ENCODE measurements around the gene SLC13A1. TPM values are rescaled to one million over a fixed set of nuclear protein-coding genes. Genes with fewer than 3 reads are reported as not detected.

The SLC13A1 gene
- polyA plus RNA-seq, 3 donors = not detected

DNA sequence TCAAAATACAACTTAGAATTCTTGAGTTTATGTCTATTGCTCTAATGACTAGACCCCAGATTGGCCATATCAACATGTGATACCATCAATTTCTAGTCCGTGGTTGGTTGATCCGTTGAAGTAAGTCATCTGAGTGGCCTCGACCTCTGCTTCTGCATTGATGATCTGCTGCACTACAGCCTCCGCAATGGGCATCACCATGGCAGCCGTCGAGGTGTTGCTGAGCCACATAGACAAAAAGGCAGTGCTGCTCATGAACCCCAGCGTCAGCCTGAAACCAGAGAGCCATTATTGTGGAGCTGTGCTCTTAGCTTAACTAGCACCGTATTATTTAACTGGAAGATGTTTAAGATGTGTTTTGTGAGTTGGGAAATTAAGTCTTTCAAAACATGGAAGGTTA lies 30.7 kb downstream of the SLC13A1 start:
- H3K27ac ChIP-seq (ENCODE audit: low read depth in 1 of 2, low read length in 2 of 2) = no peak overlapping the region
- H3K36me3 ChIP-seq (replicated peaks in 1 of 2; ENCODE audit: control insufficient read depth in 1 of 2, insufficient read depth in 2 of 2, low read length in 2 of 2) = no peaks in the 10 kb centered on the region
- no peaks in the 10 kb centered on the region for H4K20me1 ChIP-seq (ENCODE audit: insufficient read depth, low read length)
- H3K9me3 Mint-ChIP-seq = peaks cover 0 to 3% (median 0%) of the 10 kb centered on the region in 7 donors
- peak overlapping the region in 1 of 7 donors; percentile 69 for H3K27ac Mint-ChIP-seq
- H3K79me2 ChIP-seq (ENCODE audit: insufficient read depth, low read length) = no peaks in the 10 kb centered on the region
- WGBS (ENCODE audit: insufficient coverage) = 86% methylated on average over 8 of the region's 8 CpGs
- no peak overlapping the region for H3K4me2 ChIP-seq (replicated peaks; ENCODE audit: extremely low read depth, low read length, poor library complexity, severe bottlenecking)
- no peaks in the 10 kb centered on the region for H3K4me1 Mint-ChIP-seq
- H3K4me3 ChIP-seq (replicated peaks in 1 of 3; ENCODE audit: low read depth in 2 of 3, low read length in 3 of 3) = no peak overlapping the region
- TF ChIP-seq, protein P1, sequence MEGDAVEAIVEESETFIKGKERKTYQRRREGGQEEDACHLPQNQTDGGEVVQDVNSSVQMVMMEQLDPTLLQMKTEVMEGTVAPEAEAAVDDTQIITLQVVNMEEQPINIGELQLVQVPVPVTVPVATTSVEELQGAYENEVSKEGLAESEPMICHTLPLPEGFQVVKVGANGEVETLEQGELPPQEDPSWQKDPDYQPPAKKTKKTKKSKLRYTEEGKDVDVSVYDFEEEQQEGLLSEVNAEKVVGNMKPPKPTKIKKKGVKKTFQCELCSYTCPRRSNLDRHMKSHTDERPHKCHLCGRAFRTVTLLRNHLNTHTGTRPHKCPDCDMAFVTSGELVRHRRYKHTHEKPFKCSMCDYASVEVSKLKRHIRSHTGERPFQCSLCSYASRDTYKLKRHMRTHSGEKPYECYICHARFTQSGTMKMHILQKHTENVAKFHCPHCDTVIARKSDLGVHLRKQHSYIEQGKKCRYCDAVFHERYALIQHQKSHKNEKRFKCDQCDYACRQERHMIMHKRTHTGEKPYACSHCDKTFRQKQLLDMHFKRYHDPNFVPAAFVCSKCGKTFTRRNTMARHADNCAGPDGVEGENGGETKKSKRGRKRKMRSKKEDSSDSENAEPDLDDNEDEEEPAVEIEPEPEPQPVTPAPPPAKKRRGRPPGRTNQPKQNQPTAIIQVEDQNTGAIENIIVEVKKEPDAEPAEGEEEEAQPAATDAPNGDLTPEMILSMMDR (IDR thresholded peaks at IDR 0.05) = no peak
- no peak overlapping the region for H3K9ac ChIP-seq (ENCODE audit: insufficient read depth, low read length, poor library complexity, severe bottlenecking)
- H3K27me3 Mint-ChIP-seq (ENCODE audit: low read depth in 3 of 3) = peaks cover 0 to 2% (median 0%) of the 10 kb centered on the region in 3 donors
- H3K27me3 ChIP-seq (ENCODE audit: control insufficient read depth in 2 of 2, insufficient read depth in 2 of 2, low read length in 2 of 2) = no peaks in the 10 kb centered on the region
- H3K4me1 ChIP-seq (ENCODE audit: control insufficient read depth in 1 of 2, insufficient read depth in 2 of 2, low read length in 2 of 2) = no peaks in the 10 kb centered on the region
- DNase-seq = no peak
- H3K4me3 Mint-ChIP-seq = no peak overlapping the region
- no peaks in the 10 kb centered on the region for H3K9me3 ChIP-seq (replicated peaks in 1 of 2; ENCODE audit: control insufficient read depth in 1 of 2, insufficient read depth in 1 of 2, low read length in 2 of 2)
- H3K36me3 Mint-ChIP-seq = no peaks in the 10 kb centered on the region
- intact Hi-C loops (cut with micrococcal nuclease) = no loop called here
- H2AFZ ChIP-seq (ENCODE audit: insufficient read depth, low read depth, low read length, poor library complexity, severe bottlenecking) = no peak overlapping the region

DNA sequence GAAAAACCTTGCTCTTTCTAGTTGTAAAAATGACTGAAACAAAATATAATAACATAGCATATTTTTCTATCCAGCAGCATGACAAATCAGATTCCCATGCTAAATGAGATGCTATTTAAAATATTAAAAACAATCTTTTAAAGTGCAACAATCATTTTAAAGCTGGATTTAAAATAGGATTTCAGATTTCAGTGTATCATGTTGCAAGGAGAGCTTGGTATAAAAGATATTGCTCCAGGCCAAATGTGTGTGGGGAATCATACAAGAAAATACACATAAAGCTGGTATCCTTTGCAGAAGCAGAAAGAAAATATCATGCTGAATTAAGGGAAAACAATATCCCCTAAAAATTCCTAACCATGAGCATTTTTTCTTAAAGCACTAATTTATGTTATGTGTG lies 42.2 kb downstream of the SLC13A1 start:
- H3K27me3 ChIP-seq (ENCODE audit: control insufficient read depth in 2 of 2, insufficient read depth in 2 of 2, low read length in 2 of 2) = no peaks in the 10 kb centered on the region
- H3K27ac ChIP-seq (ENCODE audit: low read depth in 1 of 2, low read length in 2 of 2) = no peak overlapping the region
- H3K4me3 ChIP-seq (replicated peaks in 1 of 3; ENCODE audit: low read depth in 2 of 3, low read length in 3 of 3) = no peak overlapping the region
- no peaks in the 10 kb centered on the region for H3K4me1 ChIP-seq (ENCODE audit: control insufficient read depth in 1 of 2, insufficient read depth in 2 of 2, low read length in 2 of 2)
- no peak overlapping the region for H3K4me2 ChIP-seq (replicated peaks; ENCODE audit: extremely low read depth, low read length, poor library complexity, severe bottlenecking)
- H3K9me3 ChIP-seq (replicated peaks in 1 of 2; ENCODE audit: control insufficient read depth in 1 of 2, insufficient read depth in 1 of 2, low read length in 2 of 2) = no peaks in the 10 kb centered on the region
- no peak overlapping the region for H3K9ac ChIP-seq (ENCODE audit: insufficient read depth, low read length, poor library complexity, severe bottlenecking)
- no peak for DNase-seq
- no peaks in the 10 kb centered on the region for H3K36me3 ChIP-seq (replicated peaks in 1 of 2; ENCODE audit: control insufficient read depth in 1 of 2, insufficient read depth in 2 of 2, low read length in 2 of 2)
- H3K4me1 Mint-ChIP-seq = no peaks in the 10 kb centered on the region
- intact Hi-C loops (cut with micrococcal nuclease) = no loop called here
- no peaks in the 10 kb centered on the region for H3K27me3 Mint-ChIP-seq (ENCODE audit: low read depth in 3 of 3)
- no peaks in the 10 kb centered on the region for H3K36me3 Mint-ChIP-seq
- no peak overlapping the region for H3K4me3 Mint-ChIP-seq
- no peaks in the 10 kb centered on the region for H3K79me2 ChIP-seq (ENCODE audit: insufficient read depth, low read length)
- H3K9me3 Mint-ChIP-seq = peaks cover 0 to 1% (median 0%) of the 10 kb centered on the region in 7 donors
- TF ChIP-seq, protein P1 (IDR thresholded peaks at IDR 0.05) = no peak
- H3K27ac Mint-ChIP-seq = no peak overlapping the region
- H4K20me1 ChIP-seq (ENCODE audit: insufficient read depth, low read length) = no peaks in the 10 kb centered on the region
- no peak overlapping the region for H2AFZ ChIP-seq (ENCODE audit: insufficient read depth, low read depth, low read length, poor library complexity, severe bottlenecking)

All from CD14-positive monocyte (primary cell).